ENCODE data around the gene SENP6. TPM values are rescaled to one million over a fixed set of nuclear protein-coding genes. Genes with fewer than 3 reads are reported as not detected.
"Not testable (repeated sequence)": the region's sequence is repeated elsewhere in the genome, so short reads cannot be mapped to it uniquely, and the experiment has no call there.

The SENP6 gene
- polyA plus RNA-seq, 3 donors: 22.3 to 43.9 (median 31.9) TPM

DNA sequence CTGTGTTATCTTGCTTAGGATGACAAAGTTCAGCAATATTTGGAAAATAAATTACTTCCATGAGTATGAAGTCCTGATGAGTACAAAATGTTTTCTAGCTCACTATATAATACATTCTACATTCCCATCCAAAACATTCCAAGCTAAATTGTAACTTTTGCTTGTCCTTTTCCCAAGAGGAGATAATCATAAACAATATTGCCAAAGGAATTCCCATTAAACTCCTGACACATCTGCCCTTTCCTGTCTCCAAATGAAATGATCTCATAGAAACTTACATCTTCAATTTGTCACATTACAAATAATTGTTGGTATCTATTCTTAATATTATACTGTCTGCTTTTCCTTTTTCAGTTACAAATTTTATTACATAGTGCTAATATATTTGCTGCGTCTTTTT is 20.4 kb upstream of the SENP6 start:
- Histone ChIP-seq H3K9me3 (replicated peaks in 1 of 2; ENCODE audit: control insufficient read depth in 1 of 2, insufficient read depth in 1 of 2, low read length in 2 of 2) (no peaks in the 10 kb centered on the region), H3K4me1 (ENCODE audit: control insufficient read depth in 1 of 2, insufficient read depth in 2 of 2, low read length in 2 of 2) (no peaks in the 10 kb centered on the region), H3K27me3 (ENCODE audit: control insufficient read depth in 2 of 2, insufficient read depth in 2 of 2, low read length in 2 of 2) (no peaks in the 10 kb centered on the region), H3K27ac (ENCODE audit: low read depth in 1 of 2, low read length in 2 of 2) (no peak overlapping the region), H2AFZ (ENCODE audit: insufficient read depth, low read depth, low read length, poor library complexity, severe bottlenecking) (no peak overlapping the region), H3K36me3 (replicated peaks in 1 of 2; ENCODE audit: control insufficient read depth in 1 of 2, insufficient read depth in 2 of 2, low read length in 2 of 2) (no peaks in the 10 kb centered on the region), H3K79me2 (ENCODE audit: insufficient read depth, low read length) (no peaks in the 10 kb centered on the region), H3K4me3 (replicated peaks in 1 of 3; ENCODE audit: low read depth in 2 of 3, low read length in 3 of 3) (no peak overlapping the region), H3K4me2 (replicated peaks; ENCODE audit: extremely low read depth, low read length, poor library complexity, severe bottlenecking) (no peak overlapping the region), H4K20me1 (ENCODE audit: insufficient read depth, low read length) (no peaks in the 10 kb centered on the region), H3K9ac (ENCODE audit: insufficient read depth, low read length, poor library complexity, severe bottlenecking) (no peak overlapping the region)
- Mint-ChIP-seq H3K4me3 (no peak overlapping the region), H3K36me3 (no peaks in the 10 kb centered on the region), H3K4me1 (no peaks in the 10 kb centered on the region), H3K27ac (no peak overlapping the region), H3K27me3 (ENCODE audit: low read depth in 3 of 3) (peaks cover 2 to 6% (median 6%) of the 10 kb centered on the region in 3 donors), H3K9me3 (peaks cover 0 to 9% (median 3%) of the 10 kb centered on the region in 7 donors)
- TF ChIP-seq CTCF (IDR thresholded peaks at IDR 0.05): no peak
- DNase-seq: no peak
- no CpG with 5 or more reads among the region's 1 CpG for WGBS (ENCODE audit: insufficient coverage)
- intact Hi-C loops (cut with micrococcal nuclease): no loop called here

DNA sequence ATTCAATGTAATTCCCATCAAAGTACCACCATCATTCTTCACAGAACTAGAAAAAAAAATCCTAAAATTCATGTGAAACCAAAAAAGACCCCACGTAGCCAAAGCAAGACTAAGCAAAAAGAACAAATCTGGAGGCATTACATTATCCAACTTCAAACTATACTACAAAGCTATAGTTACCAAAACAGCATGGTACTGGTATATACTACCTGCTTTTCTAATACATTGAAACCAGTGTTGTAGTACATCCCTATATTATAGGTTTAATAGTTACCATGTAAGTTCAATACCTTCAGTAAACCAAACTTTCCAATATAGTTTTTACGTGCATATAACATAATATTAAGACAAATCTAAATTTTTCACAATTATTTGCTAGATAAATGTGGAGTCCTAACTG is 17.1 kb upstream of the SENP6 start:
- H3K27ac Mint-ChIP-seq; H4K20me1 ChIP-seq (ENCODE audit: insufficient read depth, low read length); H3K4me1 Mint-ChIP-seq; H3K36me3 ChIP-seq (replicated peaks in 1 of 2; ENCODE audit: control insufficient read depth in 1 of 2, insufficient read depth in 2 of 2, low read length in 2 of 2); H3K4me1 ChIP-seq (ENCODE audit: control insufficient read depth in 1 of 2, insufficient read depth in 2 of 2, low read length in 2 of 2); H3K9ac ChIP-seq (ENCODE audit: insufficient read depth, low read length, poor library complexity, severe bottlenecking); H3K4me3 ChIP-seq (replicated peaks in 1 of 3; ENCODE audit: low read depth in 2 of 3, low read length in 3 of 3); intact Hi-C loops (cut with micrococcal nuclease); H3K27me3 ChIP-seq (ENCODE audit: control insufficient read depth in 2 of 2, insufficient read depth in 2 of 2, low read length in 2 of 2); H3K4me2 ChIP-seq (replicated peaks; ENCODE audit: extremely low read depth, low read length, poor library complexity, severe bottlenecking); H3K4me3 Mint-ChIP-seq; H2AFZ ChIP-seq (ENCODE audit: insufficient read depth, low read depth, low read length, poor library complexity, severe bottlenecking); H3K9me3 Mint-ChIP-seq; H3K9me3 ChIP-seq (replicated peaks in 1 of 2; ENCODE audit: control insufficient read depth in 1 of 2, insufficient read depth in 1 of 2, low read length in 2 of 2); H3K27ac ChIP-seq (ENCODE audit: low read depth in 1 of 2, low read length in 2 of 2); H3K27me3 Mint-ChIP-seq (ENCODE audit: low read depth in 3 of 3); H3K36me3 Mint-ChIP-seq; H3K79me2 ChIP-seq (ENCODE audit: insufficient read depth, low read length); DNase-seq: not testable (repeated sequence)
- WGBS (ENCODE audit: insufficient coverage): no CpG with 5 or more reads among the region's 2 CpGs

Measured in CD14-positive monocyte (primary cell).